ENCODE data around the gene SIGLEC1.

SIGLEC1 gene

GRCh38 chr20:3701061-3701998 is 11.1 kb downstream of the SIGLEC1 start:
- no peak for DNase-seq (ENCODE audit: low read depth in 2 of 2, low spot score in 1 of 2)

GRCh38 chr20:3699037-3699436 is 13.4 kb downstream of the SIGLEC1 start:
- no peak for DNase-seq (ENCODE audit: low read depth in 2 of 2, low spot score in 1 of 2)

GRCh38 chr20:3698591-3699001 is 13.8 kb downstream of the SIGLEC1 start:
- DNase-seq (ENCODE audit: low read depth in 2 of 2, low spot score in 1 of 2): no peak

- no peak for DNase-seq (ENCODE audit: low read depth in 2 of 2, low spot score in 1 of 2)
Observed at GRCh38 chr20:3697588-3698305, 14.7 kb downstream of the SIGLEC1 start.

GRCh38 chr20:3696745-3697587 is 15.4 kb downstream of the SIGLEC1 start:
- no peak for DNase-seq (ENCODE audit: low read depth in 2 of 2, low spot score in 1 of 2)

- no peak for DNase-seq (ENCODE audit: low read depth in 2 of 2, low spot score in 1 of 2)
Observed at GRCh38 chr20:3696200-3696599, 16.2 kb downstream of the SIGLEC1 start.

GRCh38 chr20:3694864-3695263 is 17.5 kb downstream of the SIGLEC1 start:
- DNase-seq (ENCODE audit: low read depth in 2 of 2, low spot score in 1 of 2): no peak

GRCh38 chr20:3693376-3693775 is 19.0 kb downstream of the SIGLEC1 start:
- no peak for DNase-seq (ENCODE audit: low read depth in 2 of 2, low spot score in 1 of 2)

- DNase-seq (ENCODE audit: low read depth in 2 of 2, low spot score in 1 of 2): no peak
Observed at GRCh38 chr20:3692706-3693294, 19.6 kb downstream of the SIGLEC1 start.

- DNase-seq (ENCODE audit: low read depth in 2 of 2, low spot score in 1 of 2): no peak
Observed at GRCh38 chr20:3691897-3692296, 20.5 kb downstream of the SIGLEC1 start.

GRCh38 chr20:3691306-3691705 is 21.1 kb downstream of the SIGLEC1 start:
- DNase-seq (ENCODE audit: low read depth in 2 of 2, low spot score in 1 of 2): no peak

- DNase-seq (ENCODE audit: low read depth in 2 of 2, low spot score in 1 of 2): no peak
Observed at GRCh38 chr20:3690413-3690812, 22.0 kb downstream of the SIGLEC1 start.

- no peak for DNase-seq (ENCODE audit: low read depth in 2 of 2, low spot score in 1 of 2)
Observed at GRCh38 chr20:3689978-3690377, 22.4 kb downstream of the SIGLEC1 start.

GRCh38 chr20:3687655-3688054 is 24.7 kb downstream of the SIGLEC1 start:
- no peak for DNase-seq (ENCODE audit: low read depth in 2 of 2, low spot score in 1 of 2)

- DNase-seq (ENCODE audit: low read depth in 2 of 2, low spot score in 1 of 2): no peak
Observed at GRCh38 chr20:3686867-3687321, 25.5 kb downstream of the SIGLEC1 start.

- DNase-seq (ENCODE audit: low read depth in 2 of 2, low spot score in 1 of 2): no peak
Observed at GRCh38 chr20:3686421-3686820, 26.0 kb downstream of the SIGLEC1 start.

GRCh38 chr20:3685341-3685740 is 27.1 kb downstream of the SIGLEC1 start:
- no peak for DNase-seq (ENCODE audit: low read depth in 2 of 2, low spot score in 1 of 2)

GRCh38 chr20:3681931-3682781 is 30.2 kb downstream of the SIGLEC1 start, which contains the start of gene ADAM33:
Gene ADAM33, minus strand, starts transcription at chr20:3682010. Its CDS starts 6 bp downstream, at chr20:3682004.
- no peak for DNase-seq (ENCODE audit: low read depth in 2 of 2, low spot score in 1 of 2)

GRCh38 chr20:3681352-3681930 is 31.0 kb downstream of the SIGLEC1 start:
- DNase-seq (ENCODE audit: low read depth in 2 of 2, low spot score in 1 of 2): no peak

Measured in stimulated activated CD8-positive, alpha-beta memory T cell treated with anti-CD3 and anti-CD28 coated beads, Interleukin-4, amount 100 ng/mL, for 4 hours (primary cell).